Activated CD4-positive, alpha-beta T cell treated with anti-CD3 and anti-CD28 coated beads, Interleukin-2, amount 50 U/mL, for 1 hour (primary cell): Measurements from ENCODE around the gene CYP3A5.
"Not testable (repeated sequence)": the region's sequence is repeated elsewhere in the genome, so short reads cannot be mapped to it uniquely, and the experiment has no call there.

ENCODE experiments used
- DNase-seq: peaks from one replicate; pipeline ENCODE4 v3.0.0-alpha.2; 2020

CYP3A5 gene

DNA sequence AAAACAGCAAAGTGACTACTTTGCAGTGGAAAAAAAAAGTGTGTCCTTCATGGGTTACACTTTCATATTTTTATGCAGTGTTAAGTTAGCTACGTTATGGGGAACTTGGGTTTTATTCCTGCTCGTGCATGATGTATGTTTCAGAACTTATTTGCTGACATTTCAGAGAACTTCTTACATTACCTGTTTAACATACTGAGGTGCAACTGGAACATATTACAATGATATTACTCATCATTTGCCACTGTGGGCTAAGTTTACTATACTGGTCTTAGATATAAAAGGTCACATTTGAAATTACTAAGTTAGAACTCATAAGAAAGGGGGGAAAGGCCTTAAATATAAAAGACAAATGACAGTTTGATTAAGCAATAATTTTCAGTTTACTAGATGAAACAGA, 42.4 kb downstream of the CYP3A5 start:
- not testable (repeated sequence) for DNase-seq

- DNase-seq: no peak
Measured at GRCh38 chr7:99631295-99632109, 48.3 kb downstream of the CYP3A5 start.

DNA sequence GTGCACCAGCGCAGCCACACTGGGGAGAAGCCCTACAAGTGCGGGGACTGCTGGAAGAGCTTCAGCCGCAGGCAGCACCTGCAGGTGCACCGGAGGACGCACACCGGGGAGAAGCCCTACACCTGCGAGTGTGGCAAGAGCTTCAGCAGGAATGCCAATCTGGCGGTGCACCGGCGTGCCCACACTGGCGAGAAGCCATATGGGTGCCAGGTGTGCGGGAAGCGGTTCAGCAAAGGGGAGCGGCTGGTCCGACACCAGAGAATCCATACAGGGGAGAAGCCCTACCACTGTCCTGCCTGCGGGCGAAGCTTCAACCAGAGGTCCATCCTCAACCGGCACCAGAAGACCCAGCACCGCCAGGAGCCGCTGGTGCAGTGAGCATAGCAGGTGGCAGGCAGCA, 50.2 kb downstream of the CYP3A5 start:
- DNase-seq: no peak

GRCh38 chr7:99628471-99629465, 51.0 kb downstream of the CYP3A5 start:
- DNase-seq: no peak

DNA sequence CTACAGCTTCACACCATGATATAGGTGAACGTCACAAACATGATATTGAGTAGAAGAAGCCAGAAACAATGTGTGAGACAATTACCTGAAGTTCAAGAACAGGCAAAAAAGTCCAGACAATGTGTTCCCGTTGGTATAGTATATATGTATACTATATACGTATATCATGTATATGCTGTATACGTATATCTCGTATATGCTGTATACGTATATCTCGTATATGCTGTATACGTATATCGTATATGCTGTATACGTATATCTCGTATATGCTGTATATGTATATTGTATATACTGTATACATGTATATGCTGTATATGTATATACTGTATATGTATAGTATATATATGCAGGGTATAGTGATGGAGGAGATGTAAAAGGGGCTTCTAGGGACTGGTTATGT, 52.3 kb downstream of the CYP3A5 start:
- DNase-seq: no peak

DNA sequence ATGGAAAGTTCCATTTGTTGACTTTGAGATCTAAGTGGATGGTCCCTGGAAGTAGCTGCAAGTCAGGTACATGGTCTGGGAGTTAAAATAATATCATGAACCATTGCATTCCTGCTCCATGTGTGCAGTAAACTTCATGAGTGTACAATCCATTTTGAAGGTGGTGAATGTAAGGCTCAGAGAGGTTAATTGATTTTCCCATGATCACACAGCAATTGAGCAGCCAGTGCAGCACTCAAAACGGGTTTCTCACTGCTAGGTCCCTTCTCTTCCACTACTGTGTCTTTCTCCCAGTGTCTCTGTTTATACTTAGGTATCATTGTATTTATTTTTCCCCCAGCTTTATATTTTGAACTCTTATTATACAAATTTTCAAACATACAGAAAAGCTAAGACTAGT, 53.1 kb downstream of the CYP3A5 start:
- DNase-seq: no peak

GRCh38 chr7:99625961-99626360, 53.8 kb downstream of the CYP3A5 start:
- no peak for DNase-seq

DNA sequence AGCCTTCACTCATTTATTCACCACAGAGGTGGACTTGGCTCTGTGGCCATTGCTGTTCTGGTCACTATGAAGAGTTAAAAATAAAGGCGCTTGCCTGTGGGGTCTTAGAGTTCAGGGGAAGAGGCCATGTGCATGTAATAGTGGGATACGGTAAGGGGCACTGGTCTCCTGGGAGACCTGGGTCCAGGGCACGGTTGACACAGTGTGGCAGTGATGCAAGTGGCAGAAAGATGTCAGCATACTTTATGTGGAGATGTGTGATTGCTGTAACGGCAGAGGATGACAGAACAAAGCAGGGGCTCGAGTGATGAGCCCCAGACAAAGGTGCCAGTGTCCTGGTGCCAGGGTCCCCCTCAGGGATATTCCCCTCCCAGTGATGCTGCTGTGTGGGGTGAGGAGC, 54.5 kb downstream of the CYP3A5 start:
- DNase-seq: no peak

GRCh38 chr7:99624484-99624883, 55.3 kb downstream of the CYP3A5 start:
- peak; percentile 54 for DNase-seq

- DNase-seq: no peak
Measured at GRCh38 chr7:99623702-99624447, 55.9 kb downstream of the CYP3A5 start.

GRCh38 chr7:99623091-99623693, 56.6 kb downstream of the CYP3A5 start:
- DNase-seq: no peak

GRCh38 chr7:99622596-99622995, 57.2 kb downstream of the CYP3A5 start:
- DNase-seq: no peak

DNA sequence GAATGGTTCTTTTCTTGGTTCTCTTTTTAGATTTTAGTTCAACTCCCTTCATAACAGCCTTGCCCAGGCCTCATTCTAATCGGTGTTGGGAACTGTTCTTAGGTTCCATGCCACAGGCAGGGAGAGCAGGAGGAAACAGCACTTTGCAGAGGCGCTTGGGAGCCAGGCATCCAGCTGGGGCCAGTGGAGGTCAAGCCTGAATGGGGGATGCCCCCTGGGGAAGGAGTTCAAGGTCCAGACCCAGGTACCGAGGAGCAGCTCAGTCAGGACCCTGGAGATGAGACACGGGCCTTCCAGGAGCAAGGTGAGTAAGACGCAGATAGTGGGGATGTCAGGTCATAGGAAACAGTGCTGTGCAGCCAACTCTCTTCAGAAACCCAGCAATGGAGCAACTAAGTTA, 58.5 kb downstream of the CYP3A5 start:
- no peak for DNase-seq

GRCh38 chr7:99619571-99620130, 60.1 kb downstream of the CYP3A5 start:
- DNase-seq: no peak

DNA sequence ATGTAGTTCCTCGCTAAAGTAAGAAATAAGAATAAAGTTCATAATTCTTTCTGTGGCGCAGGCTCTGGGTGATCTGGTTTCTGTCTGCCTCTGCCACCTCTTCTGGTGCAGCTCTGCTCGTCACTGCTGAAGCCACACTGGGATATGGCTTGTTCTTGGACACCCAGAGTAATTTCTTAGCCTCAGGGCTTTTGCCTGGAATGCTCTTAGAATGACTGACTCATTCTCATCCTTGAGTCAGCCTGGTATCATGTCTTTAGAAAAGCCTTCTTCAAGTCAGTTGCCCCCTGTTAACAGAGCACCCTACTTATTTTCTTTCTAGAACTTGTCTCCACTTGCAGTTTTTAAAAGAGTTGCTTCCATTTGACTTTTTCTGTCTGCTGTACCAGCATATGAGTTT, 61.1 kb downstream of the CYP3A5 start:
- no peak for DNase-seq

DNA sequence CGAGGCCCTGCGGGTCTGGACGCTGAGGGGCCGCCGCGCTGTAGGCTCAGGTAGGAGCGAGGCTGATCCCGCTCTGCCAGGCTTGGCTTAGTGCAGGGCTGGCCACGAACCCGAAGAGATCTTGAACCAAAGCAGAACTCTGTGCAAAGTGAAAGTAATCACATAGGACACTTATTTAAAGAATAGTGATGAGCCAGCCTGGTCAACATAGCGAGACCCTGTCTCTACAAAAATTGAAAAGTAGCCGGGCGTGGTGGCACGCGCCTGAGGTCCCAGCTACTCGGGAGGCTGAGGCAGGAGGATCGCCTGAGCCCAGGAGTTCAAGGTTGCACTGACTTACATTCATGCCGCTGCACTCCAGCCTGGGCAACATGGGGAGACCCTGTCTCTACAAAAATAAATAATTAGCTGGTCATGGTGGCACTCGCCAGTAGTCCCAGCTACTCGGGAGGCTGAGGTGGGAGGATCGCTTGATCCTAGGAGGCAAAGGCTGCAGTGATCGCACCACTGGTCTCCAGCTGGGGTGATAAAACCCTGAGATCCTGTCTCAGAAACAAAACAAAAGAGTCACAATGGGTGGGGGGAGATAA, 62.5 kb downstream of the CYP3A5 start:
- DNase-seq: no peak

GRCh38 chr7:99616359-99617191, 63.2 kb downstream of the CYP3A5 start, which contains the start of gene ZSCAN25:
Gene ZSCAN25, plus strand, starts transcription at chr7:99616946. Its CDS starts 2,661 bp downstream, at chr7:99619607.
- peak; percentile 81 for DNase-seq

GRCh38 chr7:99615989-99616358, 63.8 kb downstream of the CYP3A5 start:
- no peak for DNase-seq

- no peak for DNase-seq
Measured at GRCh38 chr7:99614495-99614894, 65.3 kb downstream of the CYP3A5 start.

DNA sequence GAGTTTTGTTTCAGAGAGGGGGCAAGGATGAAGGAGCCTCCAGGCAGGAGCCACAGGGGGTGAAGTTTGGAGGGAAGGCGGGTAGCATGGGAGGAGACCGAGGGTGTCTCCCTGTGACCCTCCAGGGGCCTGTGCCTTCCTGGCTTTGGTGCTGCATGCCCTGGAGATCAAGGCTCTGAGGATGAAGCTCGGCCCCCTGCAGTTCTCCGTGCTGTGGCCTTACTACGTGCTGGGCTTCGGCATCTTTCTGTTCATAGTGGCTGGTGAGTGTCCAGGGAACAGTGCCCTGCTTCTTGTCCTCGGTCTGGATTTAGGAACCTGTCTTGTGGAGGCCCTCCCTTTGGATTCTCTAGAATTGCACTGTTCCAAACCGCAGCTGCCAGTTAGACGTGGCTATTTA, 72.2 kb downstream of the CYP3A5 start:
- DNase-seq: no peak

- no peak for DNase-seq
Measured at GRCh38 chr7:99606531-99606930, 73.3 kb downstream of the CYP3A5 start.
